Ishikawa (cell line): ENCODE measurements around the gene CDC42BPB.

Experiments
- CEBPB ChIP-seq: IDR thresholded peaks from 2 replicates; pipeline ENCODE4 v1.6.1; 2012
- CREB1 ChIP-seq: IDR thresholded peaks from 2 replicates; pipeline ENCODE4 v1.6.1; 2012; ENCODE audit warnings: low read depth
- EGR1 ChIP-seq: IDR thresholded peaks from 2 replicates; pipeline ENCODE4 v1.6.1; 2012
- EP300 ChIP-seq: IDR thresholded peaks from 2 replicates; pipeline ENCODE4 v1.6.1; 2012; ENCODE audit warnings: borderline replicate concordance
- FOXM1 ChIP-seq: IDR thresholded peaks from 2 replicates; pipeline ENCODE4 v1.6.1; 2012; ENCODE audit warnings: low read depth, borderline replicate concordance
- NFIC ChIP-seq: IDR thresholded peaks from 2 replicates; pipeline ENCODE4 v1.6.1; 2012
- RAD21 ChIP-seq: IDR thresholded peaks from 2 replicates; pipeline ENCODE4 v1.6.1; 2012; ENCODE audit warnings: low read depth
- TAF1 ChIP-seq: IDR thresholded peaks from 2 replicates; pipeline ENCODE4 v1.6.1; 2012; ENCODE audit warnings: low read depth, mild to moderate bottlenecking
- TCF12 ChIP-seq: IDR thresholded peaks from 2 replicates; pipeline ENCODE4 v1.6.1; 2012; ENCODE audit warnings: low read depth
- TEAD4 ChIP-seq: IDR thresholded peaks from 2 replicates; pipeline ENCODE4 v1.6.1; 2012
- YY1 ChIP-seq: IDR thresholded peaks from 2 replicates; pipeline ENCODE4 v1.6.1; 2012; ENCODE audit warnings: low read depth
- ZBTB7A ChIP-seq: IDR thresholded peaks from 2 replicates; pipeline ENCODE4 v1.6.1; 2012; ENCODE audit warnings: low read depth
- TF ChIP-seq, protein P1 (sequence below): IDR thresholded peaks from 2 replicates; pipeline ENCODE4 v1.6.1; 2012
- TF ChIP-seq, protein P2 (sequence below): IDR thresholded peaks from 2 replicates; pipeline ENCODE4 v1.6.1; 2012; ENCODE audit warnings: low read depth, mild to moderate bottlenecking
- TF ChIP-seq, protein P3 (sequence below): IDR thresholded peaks from 2 replicates; pipeline ENCODE4 v1.6.1; 2012

CDC42BPB gene

DNA sequence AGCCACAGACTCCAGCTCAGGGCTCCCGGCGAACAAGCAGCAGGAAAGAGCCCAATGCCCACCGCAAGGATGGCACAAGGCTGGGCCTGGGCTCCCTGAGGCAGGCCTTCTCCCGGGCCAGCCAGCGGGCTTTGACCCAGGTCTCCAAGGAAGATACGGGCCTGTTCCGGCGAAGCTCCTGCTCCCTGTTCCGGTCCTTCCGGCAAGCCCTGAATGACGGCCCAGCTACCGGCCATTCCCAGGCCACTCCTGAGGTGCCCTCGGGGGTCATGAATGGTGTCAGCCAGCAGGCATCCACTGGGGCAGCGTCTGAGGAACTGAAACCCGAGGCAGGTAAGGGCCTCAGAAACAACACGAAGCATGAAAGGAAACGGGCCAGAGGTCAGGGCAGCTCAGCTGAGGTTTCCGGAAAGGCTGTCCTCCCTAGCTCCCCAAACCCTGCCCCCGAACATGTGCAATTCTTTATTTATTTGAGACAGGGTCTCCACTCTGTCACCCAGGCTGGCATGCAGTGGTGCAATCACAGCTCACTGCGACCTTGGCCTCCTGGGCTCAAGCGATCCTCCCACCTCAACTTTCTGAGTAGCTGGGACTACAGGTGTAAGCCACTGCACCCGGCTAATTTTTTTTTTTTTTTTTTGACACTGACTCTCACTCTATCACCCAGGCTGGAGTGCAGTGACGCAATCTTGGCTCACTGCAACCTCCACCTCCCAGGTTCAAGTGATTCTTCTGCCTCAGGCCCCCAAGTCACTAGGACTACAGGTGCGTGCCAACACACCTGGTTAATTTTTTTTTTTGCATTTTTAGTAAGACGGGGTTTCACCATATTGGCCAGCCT is 43.2 kb upstream of the CDC42BPB start:
- no peak for TF ChIP-seq NFIC
- peak; percentile 55; the same call in 1 of the 2 replicates for TF ChIP-seq CEBPB

DNA sequence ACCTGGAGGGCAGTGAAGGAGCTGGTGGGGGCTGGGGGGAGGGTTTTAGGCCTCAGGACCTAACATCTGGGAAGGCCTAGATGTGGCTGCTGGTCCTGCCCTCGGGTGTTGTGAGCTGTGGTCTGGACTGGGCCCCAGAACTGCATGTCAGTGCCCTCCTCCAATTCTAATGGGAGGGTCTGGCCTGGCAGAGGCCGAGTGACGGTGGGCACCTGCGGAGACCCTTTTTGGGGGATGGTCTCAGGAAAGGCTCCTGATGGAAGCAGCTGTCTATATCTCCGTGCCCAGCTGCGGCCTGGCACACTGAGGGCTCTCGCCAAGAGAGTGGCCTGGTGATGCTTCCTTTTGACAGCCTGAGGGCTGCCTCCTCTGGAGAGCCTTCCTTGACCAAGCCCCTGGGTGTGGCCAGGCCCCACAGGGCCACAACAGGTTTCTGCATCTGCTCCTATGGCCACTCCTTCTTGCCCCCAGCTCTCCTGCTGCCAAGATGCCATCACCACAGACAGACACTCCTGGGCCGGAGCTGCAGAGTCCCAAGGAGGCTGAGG is 42.5 kb upstream of the CDC42BPB start:
- TF ChIP-seq CEBPB, result no peak
- no peak for TF ChIP-seq FOXM1
- TF ChIP-seq EP300, result no peak
- no peak for TF ChIP-seq ZBTB7A

DNA sequence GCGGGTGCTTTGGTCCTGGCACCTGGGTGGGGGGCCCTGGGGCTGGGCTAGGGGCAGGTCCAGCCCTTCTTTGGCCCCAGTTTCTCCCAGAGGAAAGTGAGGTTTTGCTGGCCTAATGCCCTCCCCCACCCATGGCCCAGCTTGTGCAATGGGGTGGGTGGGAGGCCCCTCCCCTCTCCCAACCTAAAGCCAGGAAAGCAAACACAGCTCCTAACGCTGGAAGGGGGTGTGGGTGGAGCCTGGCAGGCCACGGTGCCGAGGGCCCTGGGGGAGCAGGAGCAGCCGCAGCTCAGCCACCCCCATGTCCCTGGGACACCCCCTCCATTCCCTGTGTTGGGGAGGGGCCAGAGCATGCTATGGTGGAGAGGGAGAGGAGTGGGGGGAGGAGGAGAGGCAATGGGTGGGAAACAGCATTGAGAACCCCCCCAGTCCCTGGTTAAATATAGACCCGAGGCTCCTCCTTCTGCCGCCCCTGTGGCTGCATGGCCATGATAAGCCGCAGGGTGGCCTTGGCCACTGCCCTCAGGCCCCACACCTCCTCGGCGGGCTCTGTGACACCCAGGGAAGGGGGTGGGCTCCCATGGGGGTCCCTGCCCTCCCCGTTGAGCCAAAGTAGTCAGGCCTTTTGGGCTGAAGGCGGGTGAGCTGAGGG is 41.9 kb upstream of the CDC42BPB start:
- TF ChIP-seq EP300 (no peak), CREB1 (no peak), RAD21 (no peak)

DNA sequence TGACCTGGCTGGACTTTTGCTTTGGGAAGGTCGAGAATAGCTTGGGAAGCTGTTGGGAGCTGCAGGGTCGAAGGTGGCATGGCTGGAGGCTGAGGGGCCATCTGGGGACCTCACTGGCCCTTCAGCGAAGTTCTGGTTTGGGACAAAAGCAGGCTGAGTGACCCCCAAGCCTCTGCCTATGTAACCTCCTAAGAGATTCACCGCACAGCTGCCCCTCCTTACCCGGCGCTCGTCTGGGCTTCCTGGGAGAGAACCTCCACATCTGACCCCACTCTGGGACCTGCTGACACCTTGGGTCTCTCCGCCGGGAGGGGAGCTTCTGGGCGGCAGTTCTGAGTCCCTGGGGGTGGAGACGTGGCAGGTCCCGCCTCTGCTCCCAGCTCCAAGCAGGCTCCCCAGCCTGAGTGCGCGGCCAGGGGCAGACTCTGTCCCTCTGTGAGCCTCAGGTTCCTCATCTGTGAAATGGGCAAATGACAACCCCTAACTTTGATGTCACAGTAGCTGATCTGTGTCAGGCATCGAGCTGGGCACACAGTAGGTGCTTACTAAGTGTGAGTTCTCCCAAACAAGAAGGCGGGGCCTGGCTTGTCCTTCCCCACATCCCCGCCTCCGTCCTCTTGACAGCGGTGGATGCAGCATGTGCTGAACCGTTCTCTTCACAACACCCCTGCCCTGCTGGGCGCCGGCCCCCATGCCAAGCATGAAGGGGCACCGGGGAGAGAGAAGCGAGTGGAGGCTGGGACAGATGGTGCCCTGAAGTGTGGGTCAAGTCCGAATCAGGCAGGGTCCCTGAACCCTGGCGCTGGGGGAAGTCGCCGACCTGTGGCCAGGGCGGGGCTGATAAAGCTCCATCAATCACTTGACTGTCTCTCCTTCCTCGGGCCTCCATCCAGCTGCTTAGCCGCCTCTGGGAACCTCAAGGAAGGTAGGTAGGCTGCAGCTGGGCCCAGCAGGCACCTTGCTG is 40.9 kb upstream of the CDC42BPB start:
- TF ChIP-seq TCF12, result no peak
- no peak for TF ChIP-seq YY1

DNA sequence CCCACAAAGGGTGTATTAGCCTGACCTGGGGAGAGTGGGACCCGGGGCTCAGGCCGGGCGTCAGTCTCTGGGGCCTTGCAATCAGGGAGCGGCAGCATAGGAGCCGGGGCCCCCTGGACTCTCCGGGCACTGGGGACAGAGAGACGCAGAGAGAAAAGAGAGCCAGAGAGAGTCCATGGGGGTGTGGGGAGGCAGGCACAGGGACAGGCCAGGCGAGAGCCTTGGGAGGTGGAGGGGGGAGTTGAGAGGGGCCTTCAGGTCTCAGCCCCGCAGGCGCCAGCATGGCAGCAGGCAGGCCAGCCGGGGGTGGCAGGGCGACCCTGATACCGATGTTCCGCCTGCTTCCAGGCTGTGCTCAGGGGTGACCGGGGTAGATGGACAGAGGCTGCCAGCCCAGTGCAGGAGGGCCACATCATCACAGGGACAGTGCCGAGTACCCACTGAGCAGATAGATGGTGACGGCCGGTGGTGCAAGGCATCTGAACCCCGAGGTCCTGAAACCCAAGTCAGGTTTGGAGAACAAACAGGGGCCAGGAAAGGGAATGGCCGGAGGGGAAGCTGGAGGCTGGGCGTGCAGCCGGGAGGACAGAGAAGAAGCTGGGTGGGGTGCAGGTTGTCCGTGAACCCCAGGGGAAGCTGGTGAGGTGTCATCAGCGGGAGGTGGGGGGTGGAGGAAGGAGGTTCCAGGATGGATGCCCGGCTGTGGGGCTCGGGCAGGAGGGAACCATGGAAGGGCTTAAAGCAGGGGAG is 40.1 kb upstream of the CDC42BPB start:
- TF ChIP-seq NFIC, result no peak
- TF ChIP-seq ZBTB7A, result no peak
- TF ChIP-seq YY1, result no peak
- TF ChIP-seq TCF12, result no peak
- no peak for TF ChIP-seq RAD21

DNA sequence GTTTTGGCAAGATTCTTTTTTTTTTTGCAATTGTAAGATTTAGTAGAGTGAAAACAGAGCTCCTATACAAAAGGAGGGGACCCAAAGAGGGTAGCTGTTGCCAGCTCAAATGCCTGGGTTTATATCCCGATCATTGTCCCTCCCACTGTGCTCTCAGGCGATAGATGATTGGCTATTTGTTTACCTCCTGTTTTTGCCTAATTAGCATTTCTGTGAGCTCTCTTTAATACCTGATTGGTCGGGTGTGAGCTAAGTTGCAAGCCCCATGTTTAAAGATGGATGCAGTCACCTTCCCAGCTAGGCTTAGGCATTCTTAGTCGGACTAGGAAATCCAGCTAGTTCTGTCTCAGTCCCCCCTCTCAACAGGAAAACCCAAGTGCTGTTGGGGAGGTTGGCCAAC is 39.0 kb upstream of the CDC42BPB start:
- TF ChIP-seq CREB1 (no peak), FOXM1 (no peak), EP300 (no peak), EGR1 (no peak), NFIC (no peak), CEBPB (no peak), RAD21 (no peak), TEAD4 (no peak), YY1 (no peak), TAF1 (no peak)
- TF ChIP-seq, protein P1, sequence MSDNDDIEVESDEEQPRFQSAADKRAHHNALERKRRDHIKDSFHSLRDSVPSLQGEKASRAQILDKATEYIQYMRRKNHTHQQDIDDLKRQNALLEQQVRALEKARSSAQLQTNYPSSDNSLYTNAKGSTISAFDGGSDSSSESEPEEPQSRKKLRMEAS, result no peak
- TF ChIP-seq, protein P2, sequence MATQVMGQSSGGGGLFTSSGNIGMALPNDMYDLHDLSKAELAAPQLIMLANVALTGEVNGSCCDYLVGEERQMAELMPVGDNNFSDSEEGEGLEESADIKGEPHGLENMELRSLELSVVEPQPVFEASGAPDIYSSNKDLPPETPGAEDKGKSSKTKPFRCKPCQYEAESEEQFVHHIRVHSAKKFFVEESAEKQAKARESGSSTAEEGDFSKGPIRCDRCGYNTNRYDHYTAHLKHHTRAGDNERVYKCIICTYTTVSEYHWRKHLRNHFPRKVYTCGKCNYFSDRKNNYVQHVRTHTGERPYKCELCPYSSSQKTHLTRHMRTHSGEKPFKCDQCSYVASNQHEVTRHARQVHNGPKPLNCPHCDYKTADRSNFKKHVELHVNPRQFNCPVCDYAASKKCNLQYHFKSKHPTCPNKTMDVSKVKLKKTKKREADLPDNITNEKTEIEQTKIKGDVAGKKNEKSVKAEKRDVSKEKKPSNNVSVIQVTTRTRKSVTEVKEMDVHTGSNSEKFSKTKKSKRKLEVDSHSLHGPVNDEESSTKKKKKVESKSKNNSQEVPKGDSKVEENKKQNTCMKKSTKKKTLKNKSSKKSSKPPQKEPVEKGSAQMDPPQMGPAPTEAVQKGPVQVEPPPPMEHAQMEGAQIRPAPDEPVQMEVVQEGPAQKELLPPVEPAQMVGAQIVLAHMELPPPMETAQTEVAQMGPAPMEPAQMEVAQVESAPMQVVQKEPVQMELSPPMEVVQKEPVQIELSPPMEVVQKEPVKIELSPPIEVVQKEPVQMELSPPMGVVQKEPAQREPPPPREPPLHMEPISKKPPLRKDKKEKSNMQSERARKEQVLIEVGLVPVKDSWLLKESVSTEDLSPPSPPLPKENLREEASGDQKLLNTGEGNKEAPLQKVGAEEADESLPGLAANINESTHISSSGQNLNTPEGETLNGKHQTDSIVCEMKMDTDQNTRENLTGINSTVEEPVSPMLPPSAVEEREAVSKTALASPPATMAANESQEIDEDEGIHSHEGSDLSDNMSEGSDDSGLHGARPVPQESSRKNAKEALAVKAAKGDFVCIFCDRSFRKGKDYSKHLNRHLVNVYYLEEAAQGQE, result no peak
- TF ChIP-seq, protein P3, sequence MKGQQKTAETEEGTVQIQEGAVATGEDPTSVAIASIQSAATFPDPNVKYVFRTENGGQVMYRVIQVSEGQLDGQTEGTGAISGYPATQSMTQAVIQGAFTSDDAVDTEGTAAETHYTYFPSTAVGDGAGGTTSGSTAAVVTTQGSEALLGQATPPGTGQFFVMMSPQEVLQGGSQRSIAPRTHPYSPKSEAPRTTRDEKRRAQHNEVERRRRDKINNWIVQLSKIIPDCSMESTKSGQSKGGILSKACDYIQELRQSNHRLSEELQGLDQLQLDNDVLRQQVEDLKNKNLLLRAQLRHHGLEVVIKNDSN, result no peak

DNA sequence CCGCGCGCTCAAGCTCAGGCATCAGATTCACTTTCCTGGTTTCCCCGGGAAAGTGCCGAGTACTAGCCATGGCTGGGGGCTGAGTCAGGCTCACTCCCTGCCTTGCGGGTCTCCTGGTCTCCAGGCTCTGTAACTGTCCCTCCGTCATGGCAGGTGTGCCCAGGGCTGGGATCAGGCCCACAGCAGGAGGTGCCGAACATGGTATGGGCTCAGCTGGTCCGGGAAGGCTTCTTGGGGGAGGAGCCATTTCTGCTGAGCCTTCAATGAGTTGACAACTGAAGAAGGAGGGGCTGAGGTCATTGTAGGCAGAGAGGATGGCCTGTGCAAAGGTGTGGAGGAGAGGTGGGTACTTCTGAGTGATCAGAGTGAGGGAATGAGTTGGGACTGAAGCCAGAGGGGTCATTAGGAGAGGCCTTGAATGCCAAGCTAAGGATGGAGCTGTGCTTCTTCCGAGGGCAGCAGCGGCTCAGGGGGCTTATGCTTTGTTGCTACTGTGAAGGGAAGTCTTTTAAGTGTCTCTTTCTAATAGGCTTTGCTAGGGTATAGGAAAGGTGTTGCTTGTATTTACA is 37.9 kb upstream of the CDC42BPB start:
- TF ChIP-seq RAD21 (no peak), TEAD4 (no peak), EP300 (no peak), YY1 (no peak), NFIC (no peak), TCF12 (no peak)
- TF ChIP-seq, protein P2, result no peak
